CD4-positive, alpha-beta T cell treated with Interleukin-21 for 1 hour (primary cell): Measurements from ENCODE around the gene SLC13A3.
"Not testable (repeated sequence)": the region's sequence is repeated elsewhere in the genome, so short reads cannot be mapped to it uniquely, and the experiment has no call there.

Experiments
- DNase-seq: peaks from one replicate; pipeline ENCODE4 v3.0.0-alpha.2; 2020

The SLC13A3 gene

DNA sequence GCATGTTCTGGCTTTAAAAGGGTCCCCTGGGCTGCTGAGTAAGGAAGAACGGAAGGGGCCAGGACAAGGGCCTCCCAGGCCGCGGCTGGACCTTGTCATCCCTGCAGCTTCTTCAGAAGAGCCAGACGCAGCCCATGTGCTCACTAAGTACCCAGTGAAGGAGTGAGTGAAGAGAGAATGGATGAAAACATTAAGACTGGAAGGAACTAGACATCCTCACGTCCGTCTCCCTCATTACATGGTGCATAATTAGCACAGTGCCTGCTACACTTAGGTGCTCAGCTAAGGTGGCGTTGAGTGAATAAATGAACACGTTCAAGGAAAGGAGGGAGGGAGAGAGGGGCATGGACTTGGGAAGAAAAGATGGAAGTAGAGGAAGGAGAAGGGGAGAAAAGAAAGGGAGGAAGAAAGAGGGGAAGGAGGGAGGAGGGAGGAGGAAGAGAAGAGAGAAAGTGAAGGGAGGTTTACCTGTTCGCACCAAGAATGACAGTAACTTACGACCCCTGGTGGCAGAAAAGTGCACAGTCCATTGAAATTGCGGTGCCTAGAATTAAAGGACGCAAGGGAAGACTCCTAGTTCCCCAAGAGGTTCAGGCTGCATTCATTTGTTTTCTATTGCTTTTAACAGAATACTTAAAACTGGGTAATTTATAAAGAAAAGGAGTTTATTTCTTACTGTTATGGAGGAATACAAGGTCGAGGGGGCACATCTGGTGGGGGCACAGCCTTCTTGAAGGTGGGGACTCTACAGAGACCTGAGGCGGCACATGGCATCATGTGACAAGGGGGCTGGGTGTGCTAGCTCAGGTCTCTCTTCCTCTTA is 30.0 kb upstream of the SLC13A3 start:
- DNase-seq, result peak; percentile 70

DNA sequence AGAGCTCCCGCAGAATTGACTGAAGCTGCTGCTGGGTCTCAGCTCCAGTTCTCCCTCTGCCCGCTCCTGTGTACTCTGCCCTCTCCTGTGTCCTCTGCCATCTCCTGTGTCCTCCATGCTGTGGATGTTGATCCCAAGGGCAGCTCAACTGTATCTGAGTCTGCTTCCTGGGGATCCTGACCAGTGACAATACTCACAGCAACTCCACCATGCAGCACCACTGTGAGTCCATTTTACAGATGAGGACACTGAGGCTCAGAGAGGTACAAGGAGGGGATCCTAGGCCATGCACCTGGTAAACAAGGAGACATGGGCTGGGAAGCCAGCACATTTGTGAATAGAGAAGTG is 29.4 kb upstream of the SLC13A3 start:
- no peak for DNase-seq

DNA sequence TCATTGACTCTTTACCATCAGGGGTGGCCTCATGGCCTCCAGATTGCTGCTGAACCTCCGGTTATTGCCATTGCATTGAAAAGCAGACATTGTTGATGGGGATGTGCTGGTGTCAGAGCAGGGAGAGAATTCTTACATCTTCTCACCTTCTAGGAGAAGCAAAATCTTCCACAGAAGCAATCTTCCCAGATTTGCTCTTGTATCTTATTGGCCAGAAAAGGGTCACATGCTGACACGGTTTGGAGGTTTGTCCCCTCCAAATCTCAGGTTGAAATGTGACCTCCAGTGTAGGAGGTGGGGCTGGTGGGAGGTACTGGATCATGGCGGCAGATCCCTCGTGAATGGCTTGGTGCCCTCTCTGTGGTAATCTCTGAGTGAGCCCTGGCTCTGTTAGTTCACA is 27.3 kb upstream of the SLC13A3 start:
- no peak for DNase-seq

DNA sequence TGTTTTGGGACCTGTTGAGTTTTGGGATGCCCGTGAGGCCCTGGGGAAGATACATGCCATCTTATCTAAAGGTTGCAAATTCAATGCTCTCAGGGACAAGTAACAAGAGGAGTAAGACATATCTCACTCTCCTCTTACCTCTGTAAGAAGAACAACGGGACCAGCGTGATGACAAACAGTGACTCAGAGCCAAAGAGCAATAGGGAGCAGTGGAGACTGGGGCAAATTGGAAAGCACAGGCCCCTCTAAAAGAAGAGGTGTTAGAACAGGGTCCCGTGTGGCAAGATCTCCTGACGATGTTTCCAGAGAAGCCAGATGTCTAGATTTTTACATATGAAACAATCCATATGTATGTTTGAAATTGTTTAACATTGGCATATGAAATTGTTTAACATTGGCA is 26.3 kb upstream of the SLC13A3 start:
- DNase-seq, result no peak

DNA sequence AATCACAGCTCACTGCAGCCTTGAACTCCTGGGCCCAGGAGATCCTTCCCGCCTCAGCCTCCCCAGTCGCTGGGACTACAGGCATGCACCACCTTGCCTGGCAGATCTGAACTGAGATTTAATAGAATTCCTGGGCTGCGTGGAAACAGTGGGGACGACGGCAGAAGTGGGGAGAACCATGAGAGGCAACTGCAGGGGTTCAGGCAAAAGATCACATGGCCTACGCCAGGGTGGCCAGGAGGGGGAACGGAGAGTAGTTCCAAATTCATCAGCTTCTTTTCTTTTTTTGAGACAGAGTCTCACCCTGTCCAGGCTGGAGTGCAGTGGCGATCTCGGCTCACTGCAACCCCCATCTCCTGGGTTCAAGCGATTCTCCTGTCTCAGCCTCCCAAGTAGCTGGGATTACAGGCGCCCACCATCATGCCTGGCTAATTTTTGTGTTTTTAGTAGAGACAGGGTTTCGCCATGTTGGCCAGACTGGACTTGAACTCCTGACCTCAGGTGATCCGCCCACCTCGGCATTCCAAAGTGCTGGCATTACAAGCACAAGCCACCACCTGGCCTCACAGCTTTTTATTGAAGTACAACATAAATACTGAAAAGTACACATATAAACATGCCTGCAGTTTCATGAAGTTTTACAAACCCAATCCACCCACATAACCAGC is 25.5 kb upstream of the SLC13A3 start:
- not testable (repeated sequence) for DNase-seq

DNA sequence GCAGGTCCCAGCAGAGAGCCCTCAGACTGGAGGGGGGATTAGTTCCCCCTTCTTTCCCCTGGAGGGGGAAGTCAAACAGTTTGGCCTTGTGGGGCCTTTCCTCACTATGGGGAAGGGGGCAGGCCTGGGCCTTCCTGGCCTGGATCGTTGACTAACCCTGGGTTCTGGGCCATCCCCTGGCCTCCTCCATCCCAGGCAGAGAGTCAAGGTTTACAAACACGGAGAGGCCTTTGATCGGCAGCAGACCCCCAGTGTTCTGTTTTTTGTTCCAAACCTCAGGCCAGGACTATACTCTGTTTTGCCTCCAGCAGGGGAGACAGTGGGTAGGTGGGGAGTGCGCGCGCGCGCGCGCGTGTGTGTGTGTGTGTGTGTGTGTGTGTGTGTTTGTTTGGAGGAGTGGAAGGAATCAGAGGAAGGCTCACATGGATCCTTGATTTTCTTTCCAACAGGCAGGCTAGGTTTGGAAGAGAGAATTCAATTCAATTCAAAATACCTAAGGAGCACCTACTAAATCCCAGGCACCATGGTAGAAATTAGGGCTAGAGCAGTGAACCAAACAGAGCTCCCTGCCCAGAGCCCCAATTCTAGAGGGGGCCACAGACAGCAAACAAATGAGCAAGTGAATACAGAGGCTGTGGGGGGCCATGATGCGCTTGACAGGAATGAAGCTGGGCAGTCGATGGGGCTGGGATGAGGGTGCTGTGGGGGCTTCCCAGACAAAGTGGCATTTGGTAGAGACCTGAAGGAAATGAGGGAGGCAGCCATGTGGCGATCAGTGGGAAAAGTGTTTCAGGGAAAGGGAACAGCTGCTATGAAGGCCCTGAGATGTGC is 23.2 kb upstream of the SLC13A3 start:
- no peak for DNase-seq

DNA sequence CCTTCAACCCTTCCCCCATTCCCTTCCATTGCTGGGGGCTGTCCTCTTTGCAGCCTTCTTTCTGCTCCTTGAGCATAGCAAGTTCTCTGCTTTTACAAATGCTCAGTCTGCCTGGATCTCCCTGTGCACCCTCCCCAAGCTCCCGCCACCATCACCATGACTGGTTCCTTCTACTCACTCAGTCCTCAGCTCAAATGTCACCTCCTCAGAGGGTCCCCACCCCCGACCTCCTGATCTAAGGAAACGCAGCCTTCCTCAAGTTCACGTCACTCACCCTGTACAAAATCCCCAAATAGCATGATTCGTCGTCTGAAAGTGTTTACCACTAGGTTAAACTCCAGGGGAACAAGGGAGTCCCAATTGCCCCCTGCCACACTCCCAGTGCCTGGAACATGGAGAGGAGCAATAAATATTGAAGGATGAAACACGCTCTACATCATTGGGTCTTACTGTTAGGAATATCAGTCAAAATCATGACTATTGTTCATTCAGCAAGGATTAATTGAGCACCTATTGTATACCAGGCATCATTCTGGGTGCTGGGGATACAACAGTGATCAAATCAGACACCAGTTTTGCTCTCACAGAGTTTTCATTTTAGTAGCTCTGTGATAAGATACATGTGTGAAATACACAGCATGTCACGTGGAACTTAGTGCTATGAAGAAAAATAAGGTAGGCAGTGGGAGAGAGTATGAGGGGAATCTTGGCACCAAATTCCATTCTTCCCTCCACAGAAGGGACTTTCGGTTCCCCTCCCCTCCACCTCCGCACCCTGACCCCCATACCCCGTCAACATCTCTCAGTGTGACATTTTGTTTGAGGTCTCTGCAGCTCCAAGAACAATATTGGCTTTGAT is 22.4 kb upstream of the SLC13A3 start:
- no peak for DNase-seq

DNA sequence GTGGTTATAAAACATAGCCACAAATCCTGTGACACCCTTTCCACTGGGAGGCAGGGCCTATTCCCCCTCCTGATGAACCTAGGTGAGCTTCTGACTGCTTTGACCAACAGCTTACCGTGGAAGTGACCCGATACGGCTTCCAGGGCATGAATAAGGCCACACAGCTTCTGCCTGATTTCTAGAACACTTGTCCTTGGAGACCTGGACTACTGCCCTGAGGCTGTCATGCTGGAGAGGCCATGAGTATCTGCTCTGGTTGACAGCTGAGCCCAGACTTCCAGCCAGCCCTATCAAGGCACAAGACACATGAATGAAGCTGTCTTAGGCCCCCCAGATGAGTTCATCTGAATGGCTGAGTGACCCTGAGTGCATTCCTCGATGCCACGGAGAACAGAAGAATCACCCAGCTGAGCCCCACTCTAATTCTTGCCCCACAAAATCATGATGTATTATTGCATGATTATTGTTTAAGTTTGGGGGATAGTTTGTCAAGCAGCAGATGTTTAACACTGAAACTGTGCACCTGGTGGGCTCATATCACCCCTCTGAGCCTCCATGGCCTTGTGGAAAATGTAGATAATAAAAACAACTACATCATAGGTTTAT is 21.4 kb upstream of the SLC13A3 start:
- no peak for DNase-seq

DNA sequence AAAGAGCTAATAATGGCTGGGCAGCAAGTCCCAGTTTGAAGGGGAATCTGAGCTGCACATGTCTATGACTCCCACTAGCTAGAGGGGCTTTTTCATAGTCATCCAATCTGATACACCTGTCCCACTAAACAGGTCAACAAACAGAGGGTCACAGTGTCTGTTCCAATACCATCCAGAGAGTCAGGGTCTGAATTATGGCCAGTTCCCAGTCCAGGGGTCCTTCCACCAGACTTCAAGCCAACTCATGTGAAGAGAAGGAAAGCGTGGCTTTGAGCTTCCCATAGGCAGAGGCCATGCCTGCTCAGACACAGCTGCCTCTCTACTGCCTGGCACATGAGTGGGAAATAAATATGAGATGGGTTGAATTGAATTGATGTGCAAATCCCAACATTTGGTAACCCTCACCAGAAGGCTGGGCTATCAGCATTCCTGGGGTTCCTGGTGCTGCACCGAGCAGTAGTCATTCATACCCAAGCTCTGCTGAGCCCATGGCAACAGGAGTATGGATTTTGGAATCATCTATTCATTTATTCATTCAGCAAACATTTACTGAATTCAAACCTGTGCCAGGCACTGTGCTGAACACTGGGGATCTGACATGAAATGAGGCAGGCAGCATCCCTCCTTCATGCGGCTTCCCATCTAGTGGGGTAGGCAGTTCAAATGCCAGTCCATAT is 20.7 kb upstream of the SLC13A3 start:
- DNase-seq, result no peak

DNA sequence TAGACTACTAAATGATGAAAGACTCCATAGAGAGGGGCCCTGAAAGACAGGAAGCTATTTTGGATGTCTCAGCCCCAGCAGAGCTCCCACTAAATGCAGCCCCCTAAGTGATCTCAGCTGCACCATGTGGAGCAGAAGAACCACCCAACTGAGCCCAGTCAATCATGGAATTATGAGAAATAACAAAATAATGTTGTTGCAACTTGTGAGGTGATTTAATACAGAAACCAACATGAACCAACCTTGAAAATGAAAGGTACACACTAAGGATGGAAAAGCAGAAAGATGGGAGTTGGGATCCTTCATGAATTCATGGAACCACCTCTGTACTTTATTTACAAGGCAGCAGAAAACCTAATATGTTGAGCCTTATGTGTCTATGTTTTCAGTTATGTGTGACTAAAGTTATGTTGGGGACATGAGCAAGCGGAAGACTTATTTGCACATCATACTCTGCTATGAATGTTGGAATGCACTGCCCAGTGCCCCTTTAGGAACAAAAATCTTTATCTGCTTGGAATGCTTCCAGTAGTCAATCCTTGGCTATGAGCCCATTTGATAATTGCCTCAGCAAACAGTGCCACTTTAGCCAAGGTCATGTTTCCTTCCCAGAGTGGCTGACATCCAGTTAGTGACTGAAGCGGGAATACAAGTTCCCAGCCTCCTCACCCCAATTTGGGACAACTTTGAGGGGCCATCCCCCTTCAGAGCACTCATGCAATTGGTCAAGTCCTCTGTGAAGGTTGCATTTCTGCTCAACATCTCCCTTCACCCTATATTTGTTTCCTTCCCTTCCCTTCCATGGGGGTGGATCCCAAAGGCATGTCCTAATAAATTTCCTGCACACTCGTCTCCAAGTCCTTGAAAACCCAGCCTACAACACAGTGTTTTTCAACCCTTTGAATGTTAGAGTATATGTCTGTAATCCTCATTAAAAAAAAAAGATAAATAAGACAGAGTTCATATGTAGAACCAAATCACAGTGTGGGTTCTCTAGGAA is 19.6 kb upstream of the SLC13A3 start:
- no peak for DNase-seq

DNA sequence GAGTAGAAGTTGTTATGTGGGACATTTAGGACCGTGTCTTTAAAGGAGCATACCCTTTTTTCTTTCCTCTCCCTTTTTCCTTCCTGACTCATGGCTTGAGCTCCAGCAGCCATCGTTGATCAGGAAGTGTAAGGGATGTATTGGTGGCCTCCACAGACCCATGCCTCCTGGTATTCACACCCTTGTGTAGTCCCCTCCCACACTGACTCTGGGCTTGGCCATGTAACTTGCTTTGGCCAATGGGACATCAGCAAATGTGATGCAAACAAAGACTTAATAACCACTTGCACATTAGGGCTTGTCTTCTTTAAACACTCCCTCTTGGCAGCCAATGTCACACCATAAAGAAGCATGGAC is 18.9 kb upstream of the SLC13A3 start:
- DNase-seq, result no peak

DNA sequence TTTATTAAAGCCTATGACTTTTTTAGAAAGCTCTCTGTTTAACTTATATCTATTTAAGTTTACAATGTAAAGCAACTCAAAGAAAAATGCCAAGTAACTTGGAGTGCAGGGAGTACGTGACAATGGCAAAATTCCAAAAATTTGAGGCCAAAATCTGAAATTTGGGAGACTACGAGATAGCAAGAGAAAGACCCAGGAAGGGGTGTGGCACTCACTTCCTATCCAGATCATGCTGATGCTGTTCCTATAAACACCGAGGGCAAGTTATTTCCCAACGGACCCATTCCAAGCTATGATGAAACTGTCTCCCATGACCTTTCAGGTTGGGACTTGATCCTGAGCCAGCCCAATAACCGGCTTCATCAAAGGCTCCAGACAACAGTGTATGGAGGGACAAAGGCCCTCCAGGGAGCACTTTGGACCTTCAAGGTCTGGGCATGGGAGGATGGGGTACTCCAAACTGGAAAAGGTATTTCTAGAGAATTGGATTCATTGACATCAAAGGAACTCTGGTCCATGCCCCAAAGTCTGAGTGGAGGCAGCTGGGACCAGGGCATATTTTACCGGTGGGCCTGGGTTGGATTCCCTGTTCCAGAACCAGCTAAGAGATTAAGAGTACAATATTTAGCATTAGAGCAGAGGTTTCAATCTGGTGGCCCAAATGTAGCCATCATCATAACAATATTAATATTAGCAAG is 15.7 kb upstream of the SLC13A3 start:
- no peak for DNase-seq

DNA sequence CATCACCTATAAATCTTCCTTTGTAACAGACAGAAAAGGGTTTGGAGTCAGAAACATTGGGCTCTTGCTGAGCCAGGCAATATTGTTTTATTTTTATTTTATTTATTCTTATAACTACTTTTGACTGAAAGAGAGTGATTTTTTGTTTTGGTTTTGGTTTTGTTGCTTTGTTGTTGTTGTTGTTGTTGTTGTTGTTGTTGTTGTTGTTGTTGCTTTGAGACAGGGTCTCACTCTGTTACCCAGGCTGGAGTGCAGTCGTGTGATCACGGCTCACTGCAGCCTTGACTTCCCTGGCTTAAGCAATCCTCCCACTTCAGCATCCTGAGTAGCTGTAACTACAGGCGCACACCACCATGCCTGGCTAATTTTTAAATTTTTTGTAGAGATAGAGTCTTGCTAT is 15.0 kb upstream of the SLC13A3 start:
- no peak for DNase-seq

DNA sequence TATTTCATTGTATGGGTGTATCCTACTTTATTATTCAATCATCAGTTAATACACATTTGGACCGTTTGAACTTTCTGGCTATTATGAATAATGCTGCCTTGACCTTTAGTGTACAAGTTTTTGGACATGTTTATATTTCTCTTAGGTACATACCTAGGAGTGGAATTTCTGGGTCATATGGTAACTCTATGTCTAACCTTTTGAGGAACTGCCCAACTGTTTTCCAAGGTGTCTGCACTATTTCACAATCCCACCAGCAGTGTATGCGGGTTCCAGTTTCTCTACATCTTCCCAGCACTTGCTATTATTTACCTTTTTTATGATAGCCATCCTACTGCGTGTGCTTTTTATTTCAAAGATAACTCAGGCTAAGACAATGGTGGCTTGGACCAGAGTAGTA is 14.3 kb upstream of the SLC13A3 start:
- no peak for DNase-seq

DNA sequence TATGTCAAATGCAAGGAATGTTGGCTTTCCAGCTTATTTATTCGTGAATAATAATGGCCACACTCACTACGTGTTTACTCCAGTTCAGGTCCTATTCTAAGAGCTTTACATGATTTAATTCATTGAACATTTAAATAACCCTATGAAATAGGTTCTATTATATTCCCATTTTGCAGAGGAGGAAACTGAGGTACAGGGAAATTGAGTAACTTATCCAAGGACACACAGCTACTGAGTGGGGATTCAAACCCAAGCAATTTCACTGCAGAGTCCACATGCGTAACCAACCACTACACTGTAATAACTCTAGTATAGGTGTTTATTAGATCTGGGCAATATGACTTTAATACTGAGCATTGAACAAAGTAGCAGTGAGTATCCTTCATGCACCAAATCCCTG is 12.3 kb upstream of the SLC13A3 start:
- no peak for DNase-seq

DNA sequence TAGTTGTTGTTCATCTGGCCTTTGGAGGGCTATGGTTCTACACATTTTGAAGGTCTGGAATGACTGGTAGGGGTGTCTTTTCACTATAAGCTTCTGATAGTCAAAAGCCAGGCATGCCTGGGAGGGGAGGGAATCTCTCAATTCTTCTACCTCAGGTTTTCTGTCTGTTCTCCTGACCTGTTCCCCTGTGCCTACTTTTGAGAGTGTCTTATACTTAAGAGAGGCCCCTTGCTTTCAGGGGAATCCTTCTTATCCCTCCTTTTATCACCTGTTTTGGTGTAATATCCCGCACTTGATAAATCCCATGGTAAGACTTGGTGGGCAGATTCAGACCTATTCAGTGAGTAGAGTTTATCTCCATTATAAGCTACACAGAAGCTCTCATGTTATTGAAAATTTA is 10.4 kb upstream of the SLC13A3 start:
- DNase-seq, result no peak

DNA sequence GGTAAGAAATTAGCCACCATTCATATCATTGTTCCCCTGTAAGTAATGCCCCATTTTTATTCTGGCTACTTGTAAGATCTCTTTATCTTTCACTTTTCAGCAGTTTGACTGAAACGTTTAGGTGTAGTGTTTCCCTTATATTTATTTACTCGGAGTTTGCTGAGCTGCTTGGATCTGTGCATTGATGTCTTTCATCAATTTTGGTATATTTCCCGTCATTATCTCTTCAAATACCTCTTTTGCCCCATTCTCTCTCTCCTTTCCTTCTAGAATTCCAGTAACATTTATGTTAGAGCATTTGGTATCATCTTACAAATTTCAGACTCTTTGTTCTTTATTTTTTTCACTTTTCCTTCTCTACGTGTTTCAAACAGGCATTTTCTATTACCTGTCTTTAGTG is 9.2 kb upstream of the SLC13A3 start:
- DNase-seq, result no peak

DNA sequence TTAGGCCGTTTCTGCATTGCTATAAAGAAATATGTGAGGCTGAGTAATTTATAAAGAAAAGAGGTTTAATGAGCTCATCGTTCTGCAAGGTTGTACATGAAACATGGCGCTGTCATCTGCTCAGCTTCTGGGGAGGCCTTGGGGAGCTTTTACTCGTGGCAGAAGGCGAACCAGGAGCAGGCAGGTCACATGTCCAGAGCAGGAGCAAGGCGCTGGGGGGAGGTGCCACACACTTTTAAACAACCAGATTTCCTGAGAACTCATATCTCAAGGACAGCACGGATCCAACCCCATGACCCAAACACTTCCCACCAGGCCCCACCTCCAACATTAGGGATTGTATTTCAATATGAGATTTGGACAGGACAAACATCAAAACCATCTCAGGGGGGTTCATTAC is 6.4 kb upstream of the SLC13A3 start:
- no peak for DNase-seq

DNA sequence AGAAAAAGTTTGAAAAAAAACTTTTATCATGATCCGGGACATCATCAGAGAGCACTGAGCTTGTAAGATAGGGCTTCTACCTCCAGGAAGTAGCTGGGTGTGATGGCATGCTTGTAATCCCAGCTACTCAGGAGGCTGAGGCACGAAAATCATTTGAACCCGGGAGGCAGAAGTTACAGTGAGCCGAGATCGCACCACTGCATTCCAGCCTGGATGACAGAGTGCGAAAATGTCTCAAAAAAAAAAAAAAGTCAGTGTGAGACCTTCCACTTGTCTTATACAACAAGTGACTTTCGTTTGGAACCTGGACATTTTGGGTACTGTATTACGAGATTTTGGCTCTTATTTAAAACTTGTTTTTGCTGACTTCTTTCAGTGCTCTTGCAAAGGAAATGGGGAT is 5.9 kb upstream of the SLC13A3 start:
- no peak for DNase-seq

DNA sequence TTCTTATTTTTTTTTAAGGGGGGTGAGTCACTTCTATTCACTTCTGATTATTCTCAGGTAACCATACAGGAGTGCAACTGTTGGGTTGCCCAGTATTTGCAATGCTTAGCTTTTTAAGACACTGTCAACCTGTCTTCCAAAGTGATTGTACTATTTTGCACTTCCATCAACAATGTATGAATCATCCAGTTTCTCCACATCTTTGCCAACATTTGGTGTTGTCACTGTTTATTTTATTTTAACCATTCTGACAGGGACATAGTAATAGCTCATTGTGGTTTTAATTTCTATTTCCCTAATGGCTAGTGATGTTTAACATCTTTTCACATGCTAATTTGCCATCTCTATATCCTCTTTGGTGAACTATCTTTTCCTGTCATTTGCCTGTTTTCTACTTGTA is 1.4 kb upstream of the SLC13A3 start:
- DNase-seq, result no peak
